ENCODE results near the gene SLC35F4.

GRCh38 chr14:57883061-57883460 lies 17.2 kb upstream of the SLC35F4 start:
- TF ChIP-seq CTCF (IDR thresholded peaks at IDR 0.05), result no peak
- TF ChIP-seq POLR2A (IDR thresholded peaks at IDR 0.05), result no peak

Data from adrenal gland (tissue), 5 donors.